ENCODE measurements around the gene RNF31.

Gene RNF31

DNA sequence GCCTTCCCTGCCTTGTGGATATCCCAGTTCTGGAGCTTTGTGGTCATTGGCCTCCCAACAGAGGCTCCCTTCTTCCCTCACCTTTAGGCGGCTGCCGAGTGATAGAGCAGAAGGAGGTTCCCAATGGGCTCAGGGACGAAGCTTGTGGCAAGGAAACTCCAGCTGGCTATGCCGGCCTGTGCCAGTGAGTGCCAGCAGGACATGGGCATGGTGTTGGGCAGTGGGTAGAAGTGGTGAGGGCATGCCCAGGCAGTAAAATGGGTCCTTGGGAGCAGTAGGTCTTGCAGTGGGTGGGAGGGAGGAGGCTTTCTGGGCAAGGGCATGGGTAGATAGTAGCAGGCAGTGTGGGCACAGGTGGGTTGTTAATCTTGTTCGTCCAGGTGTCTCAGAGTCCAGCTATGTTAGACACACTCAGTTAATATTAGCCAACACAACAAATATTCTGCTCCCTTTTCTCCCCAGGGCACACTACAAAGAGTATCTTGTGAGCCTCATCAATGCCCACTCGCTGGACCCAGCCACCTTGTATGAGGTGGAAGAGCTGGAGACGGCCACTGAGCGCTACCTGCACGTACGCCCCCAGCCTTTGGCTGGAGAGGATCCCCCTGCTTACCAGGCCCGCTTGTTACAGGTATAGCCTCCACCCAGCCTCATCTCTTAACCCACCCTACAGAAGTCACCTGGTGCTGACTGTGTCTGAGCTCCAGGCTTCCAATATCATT, 12.6 kb downstream of the RNF31 start:
- DNase-seq (ENCODE audit: low spot score) = no peak

DNA sequence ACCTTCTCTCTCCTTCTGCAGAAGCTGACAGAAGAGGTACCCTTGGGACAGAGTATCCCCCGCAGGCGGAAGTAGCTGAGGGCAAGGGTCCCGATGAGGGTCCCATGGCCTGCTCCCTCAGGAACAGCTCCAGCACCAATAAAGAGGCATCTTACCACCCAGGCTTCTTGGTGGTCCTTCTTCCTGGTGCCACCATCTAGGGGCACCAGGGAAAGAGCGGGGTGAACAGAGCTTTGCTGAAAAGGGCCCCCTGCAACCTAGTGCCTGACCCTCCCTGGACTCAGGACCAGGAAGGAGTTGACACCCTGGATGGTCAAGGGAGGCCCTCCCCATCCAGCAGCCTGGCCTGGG, 13.2 kb downstream of the RNF31 start:
- DNase-seq (ENCODE audit: low spot score) = no peak

DNA sequence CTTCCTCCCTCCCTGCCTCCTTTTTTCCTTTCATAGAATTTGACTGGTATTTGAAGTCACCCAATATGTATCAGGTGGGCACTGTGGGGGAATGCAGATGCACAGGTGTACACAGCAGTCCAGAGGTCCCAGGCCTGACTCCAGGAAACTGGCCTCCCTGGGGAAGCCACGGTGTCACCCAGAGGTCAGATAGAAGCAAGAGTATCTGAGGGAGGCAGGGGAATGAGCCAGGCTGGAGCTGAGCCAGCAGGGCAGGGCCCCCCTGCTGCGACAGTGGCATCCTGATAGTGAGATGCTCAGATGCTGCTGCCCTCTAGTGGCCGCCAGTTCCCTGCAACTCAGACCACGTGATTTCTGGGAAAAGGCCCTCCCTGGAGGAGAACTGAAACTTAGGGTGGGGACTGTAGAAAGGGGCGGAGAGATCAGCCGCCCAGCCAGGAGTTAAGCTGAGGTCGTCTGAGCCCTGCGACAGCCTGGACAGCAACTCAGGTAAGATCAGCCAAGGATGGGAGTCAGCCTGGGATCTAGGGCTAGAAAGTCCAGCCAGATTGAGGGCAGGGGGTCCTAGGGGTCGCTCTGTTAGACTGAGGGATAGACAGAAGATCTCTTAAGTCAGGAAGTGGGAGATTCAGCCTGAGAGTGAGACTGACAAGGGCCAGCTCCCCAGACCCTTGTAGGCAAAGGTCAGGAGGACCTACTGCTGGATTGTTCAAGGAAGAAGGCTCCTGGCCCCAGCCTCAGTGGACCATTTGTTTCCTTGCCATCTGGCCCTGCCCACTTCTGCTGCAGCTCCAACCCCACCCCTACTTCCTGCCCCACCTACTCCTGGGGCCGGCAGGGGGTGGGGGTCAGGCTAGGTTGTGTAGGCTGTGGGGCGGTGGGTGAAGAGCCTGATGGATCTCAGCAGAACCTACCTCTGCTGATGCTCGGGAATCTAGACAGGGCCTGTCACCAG, 13.8 kb downstream of the RNF31 start, which contains the start of gene IRF9:
TSS of gene IRF9 (plus strand) at position 416 of the 955 bp plus-strand sequence. CDS start 880 bp downstream, outside the sequence.
- peak; percentile 95 for DNase-seq (ENCODE audit: low spot score)

DNA sequence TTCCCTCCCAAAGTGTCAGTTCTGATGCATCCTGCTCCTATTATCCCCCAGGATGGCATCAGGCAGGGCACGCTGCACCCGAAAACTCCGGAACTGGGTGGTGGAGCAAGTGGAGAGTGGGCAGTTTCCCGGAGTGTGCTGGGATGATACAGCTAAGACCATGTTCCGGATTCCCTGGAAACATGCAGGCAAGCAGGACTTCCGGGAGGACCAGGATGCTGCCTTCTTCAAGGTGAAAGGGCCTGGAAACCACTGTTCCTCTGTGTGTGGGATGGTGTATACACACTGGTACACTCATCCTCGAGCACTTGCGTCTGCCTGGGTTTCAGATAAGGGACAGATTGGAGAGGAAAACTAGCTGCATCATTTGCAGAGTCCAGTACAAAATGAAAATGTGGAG, 14.8 kb downstream of the RNF31 start:
- peak; percentile 47 for DNase-seq (ENCODE audit: low spot score)

- no peak for DNase-seq (ENCODE audit: low spot score)
Measured at GRCh38 chr14:24164518-24164991, 17.3 kb downstream of the RNF31 start.

DNA sequence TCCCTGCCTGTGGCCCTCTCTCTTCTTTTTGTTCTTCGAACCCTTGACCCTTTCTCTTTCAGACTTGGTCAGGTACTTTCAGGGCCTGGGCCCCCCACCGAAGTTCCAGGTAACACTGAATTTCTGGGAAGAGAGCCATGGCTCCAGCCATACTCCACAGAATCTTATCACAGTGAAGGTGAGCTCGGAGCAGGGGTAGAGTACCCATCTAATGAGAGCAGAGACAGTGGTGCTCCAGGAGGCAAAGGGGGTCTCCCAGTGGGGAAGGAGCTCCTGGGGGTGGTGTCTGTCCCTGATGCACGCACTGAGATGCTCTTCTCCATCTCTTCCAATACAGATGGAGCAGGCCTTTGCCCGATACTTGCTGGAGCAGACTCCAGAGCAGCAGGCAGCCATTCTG, 18.5 kb downstream of the RNF31 start:
- no peak for DNase-seq (ENCODE audit: low spot score)

- DNase-seq (ENCODE audit: low spot score) = no peak
Measured at GRCh38 chr14:24167469-24168114, 20.3 kb downstream of the RNF31 start.

DNA sequence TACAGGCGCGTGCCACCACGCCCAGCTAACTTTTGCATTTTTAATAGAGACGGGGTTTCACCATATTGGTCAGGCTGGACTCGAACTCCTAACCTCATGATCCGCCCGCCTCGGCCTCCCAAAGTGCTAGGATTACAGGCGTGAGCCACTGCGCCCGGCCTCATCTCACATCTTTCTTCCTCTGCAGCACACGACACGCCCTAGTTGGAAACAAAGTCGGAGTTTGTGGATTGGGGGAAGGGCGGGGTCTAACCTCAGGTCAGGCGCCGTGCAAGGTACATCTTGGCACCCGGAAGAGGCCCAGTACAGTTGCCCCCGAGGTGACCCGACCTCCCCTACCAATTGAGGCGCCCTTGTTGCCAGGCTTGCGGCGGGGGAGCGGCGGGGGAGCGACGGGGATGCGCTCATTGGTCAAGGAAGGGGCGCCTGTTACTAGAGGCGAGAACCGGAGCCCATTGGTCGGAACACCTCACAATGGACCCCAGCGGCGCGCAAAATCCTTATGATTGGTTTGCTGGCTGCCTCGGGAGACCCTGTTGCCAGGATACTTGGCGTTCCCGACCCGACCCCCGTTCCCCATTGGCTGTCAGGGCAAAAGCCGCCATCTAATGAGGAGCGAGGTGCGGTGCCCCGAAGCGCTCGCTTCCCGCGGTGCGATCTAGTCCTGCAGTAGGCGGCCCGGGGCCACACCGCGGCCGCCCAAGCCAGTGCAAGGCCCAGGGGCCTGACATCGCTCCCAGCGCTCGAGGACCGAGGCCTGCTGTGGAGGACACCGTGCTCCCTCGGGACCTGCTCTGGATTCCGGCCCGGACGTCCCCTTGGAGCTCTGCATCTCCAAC, 24.3 kb downstream of the RNF31 start, which contains the start of gene REC8:
TSS of gene REC8 (plus strand) at position 659 of the 839 bp plus-strand sequence. CDS start 473 bp downstream, outside the sequence.
- DNase-seq (ENCODE audit: low spot score) = peak; percentile 16

- DNase-seq (ENCODE audit: low spot score) = no peak
Measured at GRCh38 chr14:24172261-24172860, 25.1 kb downstream of the RNF31 start.

- DNase-seq (ENCODE audit: low spot score) = no peak
Measured at GRCh38 chr14:24172871-24173281, 25.6 kb downstream of the RNF31 start.

DNA sequence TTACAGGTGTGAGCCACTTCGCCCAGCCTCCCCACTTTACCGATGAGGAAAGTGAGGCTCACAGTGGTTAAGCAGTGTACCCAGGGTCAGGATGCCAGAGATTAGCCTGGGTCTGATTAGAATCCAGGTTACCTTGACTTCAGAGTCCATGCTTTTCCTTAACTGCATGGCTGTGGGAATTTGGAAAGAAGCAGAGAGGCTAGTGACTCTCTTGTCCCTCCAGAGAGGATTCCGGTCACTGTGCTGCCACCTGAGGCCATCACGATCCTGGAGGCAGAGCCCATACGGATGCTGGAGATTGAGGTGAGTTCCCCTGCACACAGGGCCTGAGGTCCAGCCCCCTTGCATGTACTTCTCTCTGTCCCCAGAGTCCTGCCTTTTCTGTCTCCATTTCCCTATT, 29.3 kb downstream of the RNF31 start:
- no peak for DNase-seq (ENCODE audit: low spot score)

DNA sequence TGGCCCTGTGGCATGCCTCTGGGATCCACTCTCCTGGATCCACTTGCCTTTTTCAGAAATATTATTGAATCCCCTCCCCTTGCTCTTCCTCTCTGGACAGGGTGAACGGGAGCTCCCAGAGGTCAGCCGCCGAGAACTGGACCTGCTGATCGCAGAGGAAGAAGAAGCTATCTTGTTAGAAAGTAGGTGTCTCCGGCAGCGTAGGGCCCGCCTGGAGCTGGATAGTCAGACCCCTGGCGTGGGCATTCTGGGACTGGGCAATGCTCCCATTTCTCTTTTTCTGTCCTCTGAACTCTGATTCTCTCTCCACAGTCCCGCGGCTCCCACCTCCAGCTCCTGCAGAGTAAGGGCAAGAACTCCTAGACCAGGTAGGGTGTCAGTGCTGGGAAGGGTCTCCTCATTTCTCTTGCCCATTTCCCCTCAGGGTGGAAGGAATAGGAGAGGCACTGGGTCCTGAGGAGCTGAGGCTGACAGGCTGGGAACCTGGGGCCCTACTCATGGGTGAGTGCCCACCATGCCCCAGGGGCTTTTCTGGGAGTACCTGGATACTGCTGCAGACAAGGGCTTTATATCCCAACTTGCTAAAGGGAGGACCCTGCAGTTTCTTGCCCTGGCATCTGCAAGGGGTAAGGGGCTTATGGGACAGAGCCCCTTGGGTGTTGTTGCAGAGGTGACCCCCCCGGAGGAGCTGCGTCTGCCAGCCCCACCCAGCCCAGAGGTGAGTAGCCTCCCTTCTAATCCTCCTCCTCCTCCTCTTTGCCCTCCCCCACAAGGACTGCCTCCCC, 29.9 kb downstream of the RNF31 start:
- no peak for DNase-seq (ENCODE audit: low spot score)

- no peak for DNase-seq (ENCODE audit: low spot score)
Measured at GRCh38 chr14:24177891-24178290, 30.6 kb downstream of the RNF31 start.

- DNase-seq (ENCODE audit: low spot score) = no peak
Measured at GRCh38 chr14:24178399-24179178, 31.3 kb downstream of the RNF31 start.

DNA sequence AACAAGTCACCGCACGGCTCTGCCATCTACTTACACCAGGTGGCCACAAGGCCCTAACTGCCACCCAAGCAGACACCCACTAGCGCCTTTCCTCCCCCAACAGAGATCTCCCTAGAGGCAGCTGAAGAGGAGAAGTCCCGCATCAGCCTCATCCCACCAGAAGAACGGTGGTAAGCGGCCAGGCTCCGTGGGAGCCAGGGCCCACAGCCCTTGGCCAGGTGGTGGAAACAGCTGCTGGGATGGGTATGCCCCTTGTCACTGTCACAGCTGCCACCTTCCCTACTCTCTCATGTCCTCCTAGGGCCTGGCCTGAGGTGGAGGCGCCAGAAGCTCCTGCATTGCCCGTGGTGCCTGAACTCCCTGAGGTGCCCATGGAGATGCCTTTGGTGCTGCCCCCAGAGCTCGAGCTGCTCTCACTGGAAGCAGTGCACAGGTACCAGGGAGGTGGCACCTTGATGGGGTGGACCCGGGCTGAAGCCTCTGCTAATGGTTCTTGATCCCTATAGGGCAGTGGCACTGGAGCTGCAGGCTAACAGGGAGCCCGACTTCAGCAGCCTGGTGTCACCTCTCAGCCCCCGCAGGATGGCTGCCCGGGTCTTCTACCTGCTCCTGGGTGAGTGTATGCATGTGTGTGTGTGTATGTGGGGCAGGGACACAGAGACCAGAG, 32.1 kb downstream of the RNF31 start:
- no peak for DNase-seq (ENCODE audit: low spot score)

DNA sequence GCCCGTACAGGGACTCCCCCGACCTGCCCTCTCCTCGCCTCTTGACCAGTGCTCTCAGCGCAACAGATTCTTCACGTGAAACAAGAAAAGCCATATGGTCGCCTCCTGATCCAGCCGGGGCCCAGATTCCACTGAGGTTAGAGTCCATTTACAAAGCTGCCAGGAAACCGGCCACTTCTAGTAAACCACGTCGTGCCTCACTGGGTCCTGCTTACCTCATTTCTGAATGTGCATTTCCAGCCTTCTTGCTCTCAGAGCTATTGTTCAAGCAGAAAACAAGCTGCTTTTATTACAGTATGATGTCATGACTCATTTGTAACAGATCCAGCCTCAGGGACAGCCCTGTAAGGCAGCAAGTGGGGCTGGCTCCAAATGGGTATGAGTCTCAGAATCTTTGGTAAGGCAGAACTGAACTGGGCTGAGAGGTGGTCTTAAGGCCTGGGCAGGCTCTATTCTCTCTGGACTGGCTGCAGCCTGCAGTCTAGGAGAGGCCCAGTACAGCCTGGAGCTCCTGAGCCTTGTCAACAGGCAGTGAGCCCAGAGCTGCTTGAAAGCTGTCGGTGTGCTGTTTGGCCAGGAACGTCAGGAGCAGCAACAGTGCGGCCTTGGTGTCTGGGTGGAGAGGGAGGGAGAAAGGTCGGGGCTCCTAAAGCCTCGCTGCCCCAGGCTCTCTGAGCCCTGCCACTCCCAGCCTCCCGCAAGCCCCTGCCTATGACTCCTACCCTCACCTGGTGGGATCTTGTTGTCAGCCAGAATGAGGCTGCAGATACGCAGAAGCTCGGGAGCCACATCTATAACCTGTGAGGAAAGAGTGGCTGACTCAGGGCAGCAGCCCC, 32.9 kb downstream of the RNF31 start:
- DNase-seq (ENCODE audit: low spot score) = peak; percentile 79

- no peak for DNase-seq (ENCODE audit: low spot score)
Measured at GRCh38 chr14:24181371-24182077, 34.2 kb downstream of the RNF31 start.
